Esophagus (tissue), 2 donors: Measurements from ENCODE around the gene UBALD1. TPM values are rescaled to one million over a fixed set of nuclear protein-coding genes. Genes with fewer than 3 reads are reported as not detected.

ENCODE experiments used
- H3K27ac ChIP-seq, 2 donors: one replicate each; pipeline ENCODE4 v1.5.1; 2013; ENCODE audit warnings: low read depth in 2 of 2, mild to moderate bottlenecking in 2 of 2, inconsistent platforms in 1 of 2, low read length in 1 of 2, moderate library complexity in 1 of 2
- H3K27me3 ChIP-seq, 2 donors: one replicate each; pipeline ENCODE4 v1.6.1; 2013; ENCODE audit warnings: low read length in 2 of 2, control low read depth in 1 of 2, mild to moderate bottlenecking in 1 of 2; ENCODE audit not compliant: insufficient read depth in 2 of 2, control insufficient read depth in 1 of 2
- H3K36me3 ChIP-seq, 2 donors: one replicate each; pipeline ENCODE4 v1.6.1; 2013; ENCODE audit warnings: low read length in 1 of 2; ENCODE audit not compliant: control insufficient read depth in 2 of 2, insufficient read depth in 2 of 2
- H3K4me1 ChIP-seq, 2 donors: one replicate each; pipeline ENCODE4 v1.6.1; 2013; ENCODE audit warnings: low read length in 1 of 2; ENCODE audit not compliant: control insufficient read depth in 2 of 2, insufficient read depth in 2 of 2
- H3K4me3 ChIP-seq, 2 donors: one replicate each; pipeline ENCODE4 v1.5.1; 2013; ENCODE audit warnings: low read length in 2 of 2, mild to moderate bottlenecking in 2 of 2, low read depth in 1 of 2, moderate library complexity in 1 of 2
- H3K9me3 ChIP-seq, 2 donors: one replicate each; pipeline ENCODE4 v1.6.1; 2013; ENCODE audit warnings: mild to moderate bottlenecking in 2 of 2, low read depth in 1 of 2, low read length in 1 of 2, moderate library complexity in 1 of 2; ENCODE audit not compliant: control insufficient read depth in 2 of 2, insufficient read depth in 1 of 2
- WGBS, 2 donors: extraction: QIAGEN DNeasy Blood & Tissue Kit; methylation state at CpG; one replicate each; pipeline ENCODE4 v1.1.7; 2013; 5-methylcytosine and 5-hydroxymethylcytosine counted together
- polyA plus RNA-seq, 2 donors: library from polyadenylated mRNA; stranded (reverse); fragments of 200-250 nt; gene quantifications; one replicate each; pipeline ENCODE4 v1.2.3, GENCODE V29; 2013
- donor health status: healthy with polysubstance abuse.
- donor health status: Bipolar disorder and iron deficiency.

Gene UBALD1
- polyA plus RNA-seq, 2 donors = 18.6 to 34.7 TPM

GRCh38 chr16:4570688-4571321 is 43.9 kb downstream of the UBALD1 start:
- H3K4me1 ChIP-seq = no peaks in the 10 kb centered on the region
- 81 to 82% methylated on average over 15 of the region's 15 CpGs for WGBS, 2 donors
- H3K27me3 ChIP-seq = no peaks in the 10 kb centered on the region
- H3K27ac ChIP-seq = no peak overlapping the region
- no peak overlapping the region for H3K4me3 ChIP-seq
- no peaks in the 10 kb centered on the region for H3K9me3 ChIP-seq
- H3K36me3 ChIP-seq = no peaks in the 10 kb centered on the region

- Histone ChIP-seq H3K4me1 (no peaks in the 10 kb centered on the region), H3K27me3 (no peaks in the 10 kb centered on the region), H3K27ac (no peak overlapping the region), H3K4me3 (no peak overlapping the region), H3K36me3 (no peaks in the 10 kb centered on the region), H3K9me3 (no peaks in the 10 kb centered on the region)
- 80 to 82% methylated on average over 6 of the region's 6 CpGs for WGBS, 2 donors
Measured at GRCh38 chr16:4570086-4570485, 44.6 kb downstream of the UBALD1 start.

- no peaks in the 10 kb centered on the region for H3K36me3 ChIP-seq
- WGBS, 2 donors = 73 to 83% methylated on average over 3 of the region's 3 CpGs
- no peak overlapping the region for H3K4me3 ChIP-seq
- H3K4me1 ChIP-seq = no peaks in the 10 kb centered on the region
- H3K27me3 ChIP-seq = no peaks in the 10 kb centered on the region
- H3K27ac ChIP-seq = no peak overlapping the region
- no peaks in the 10 kb centered on the region for H3K9me3 ChIP-seq
Measured at GRCh38 chr16:4566144-4566543, 48.5 kb downstream of the UBALD1 start.

GRCh38 chr16:4564661-4565267 is 49.9 kb downstream of the UBALD1 start:
- 88% methylated on average over 18 of the region's 18 CpGs for WGBS, 2 donors
- Histone ChIP-seq H3K4me3 (no peak overlapping the region), H3K9me3 (no peaks in the 10 kb centered on the region), H3K27ac (no peak overlapping the region), H3K27me3 (no peaks in the 10 kb centered on the region), H3K4me1 (no peaks in the 10 kb centered on the region), H3K36me3 (no peaks in the 10 kb centered on the region)

- H3K27me3 ChIP-seq = no peaks in the 10 kb centered on the region
- 69 to 74% methylated on average over 9 of the region's 9 CpGs for WGBS, 2 donors
- no peak overlapping the region for H3K27ac ChIP-seq
- H3K36me3 ChIP-seq = no peaks in the 10 kb centered on the region
- H3K9me3 ChIP-seq = no peaks in the 10 kb centered on the region
- peaks cover 0 to under 1% of the 10 kb centered on the region in 2 donors for H3K4me1 ChIP-seq
- H3K4me3 ChIP-seq = no peak overlapping the region
Measured at GRCh38 chr16:4561596-4561995, 53.1 kb downstream of the UBALD1 start.

Other genes with a start within 250 kb of the UBALD1 start
- 10 to 100 TPM; 25.5 to 32.7 TPM for gene VASN, start 243.0 kb downstream of the UBALD1 start, polyA plus RNA-seq
- gene CORO7, start 198.3 kb downstream of the UBALD1 start, polyA plus RNA-seq = 10 to 100 TPM; 11.6 to 12.8 TPM
- gene DNAJA3, start 189.0 kb downstream of the UBALD1 start, polyA plus RNA-seq = 10 to 100 TPM; 20.5 to 27.8 TPM
- gene NMRAL1, start 140.3 kb downstream of the UBALD1 start, polyA plus RNA-seq = 10 to 100 TPM; 39.8 to 40.7 TPM
- gene HMOX2, start 138.5 kb downstream of the UBALD1 start, polyA plus RNA-seq = 10 to 100 TPM; 77.1 to 85.9 TPM
- 10 to 100 TPM; 12.0 to 12.1 TPM for gene CDIP1, start 76.1 kb downstream of the UBALD1 start, polyA plus RNA-seq
- under 1 TPM; 0.04 to 0.08 TPM for gene C16orf96, start 58.5 kb downstream of the UBALD1 start, polyA plus RNA-seq
- gene MGRN1, start 9.9 kb upstream of the UBALD1 start, polyA plus RNA-seq = 10 to 100 TPM; 10.9 to 15.1 TPM
- gene NUDT16L1, start 78.7 kb upstream of the UBALD1 start, polyA plus RNA-seq = 10 to 100 TPM; 18.5 to 29.3 TPM
- 10 to 100 TPM in 1 of 2 donors, 1 to 10 TPM in 1; 9.3 to 26.8 TPM for gene ANKS3, start 119.4 kb upstream of the UBALD1 start, polyA plus RNA-seq
- gene DNAAF8, start 119.6 kb upstream of the UBALD1 start, polyA plus RNA-seq = under 1 TPM; 0.39 to 0.81 TPM
- gene ZNF500, start 152.3 kb upstream of the UBALD1 start, polyA plus RNA-seq = 1 to 10 TPM; 4.4 to 8.9 TPM
- gene SEPTIN12, start 173.5 kb upstream of the UBALD1 start, polyA plus RNA-seq = under 1 TPM in 1 of 2 donors, not detected in 1; 0.07 TPM
- gene SMIM22, start 180.5 kb upstream of the UBALD1 start, polyA plus RNA-seq = 10 to 100 TPM; 20.1 to 28.6 TPM
- 10 to 100 TPM; 28.7 to 49.5 TPM for gene ROGDI, start 187.7 kb upstream of the UBALD1 start, polyA plus RNA-seq
- gene GLYR1, start 232.4 kb upstream of the UBALD1 start, polyA plus RNA-seq = 10 to 100 TPM; 34.3 to 35.6 TPM
- 1 to 10 TPM; 5.1 to 7.7 TPM for gene UBN1, start 232.6 kb upstream of the UBALD1 start, polyA plus RNA-seq